Esophagus (tissue), 2 donors: ENCODE data around the gene JAG1. TPM values are rescaled to one million over a fixed set of nuclear protein-coding genes. Genes with fewer than 3 reads are reported as not detected.
"Not testable (repeated sequence)": the region's sequence is repeated elsewhere in the genome, so short reads cannot be mapped to it uniquely, and the experiment has no call there.

ENCODE experiments used
- H3K27ac ChIP-seq, 2 donors: one replicate each; pipeline ENCODE4 v1.5.1; 2013; ENCODE audit warnings: low read depth in 2 of 2, mild to moderate bottlenecking in 2 of 2, inconsistent platforms in 1 of 2, low read length in 1 of 2, moderate library complexity in 1 of 2
- H3K27me3 ChIP-seq, 2 donors: one replicate each; pipeline ENCODE4 v1.6.1; 2013; ENCODE audit warnings: low read length in 2 of 2, control low read depth in 1 of 2, mild to moderate bottlenecking in 1 of 2; ENCODE audit not compliant: insufficient read depth in 2 of 2, control insufficient read depth in 1 of 2
- H3K36me3 ChIP-seq, 2 donors: one replicate each; pipeline ENCODE4 v1.6.1; 2013; ENCODE audit warnings: low read length in 1 of 2; ENCODE audit not compliant: control insufficient read depth in 2 of 2, insufficient read depth in 2 of 2
- H3K4me1 ChIP-seq, 2 donors: one replicate each; pipeline ENCODE4 v1.6.1; 2013; ENCODE audit warnings: low read length in 1 of 2; ENCODE audit not compliant: control insufficient read depth in 2 of 2, insufficient read depth in 2 of 2
- H3K4me3 ChIP-seq, 2 donors: one replicate each; pipeline ENCODE4 v1.5.1; 2013; ENCODE audit warnings: low read length in 2 of 2, mild to moderate bottlenecking in 2 of 2, low read depth in 1 of 2, moderate library complexity in 1 of 2
- H3K9me3 ChIP-seq, 2 donors: one replicate each; pipeline ENCODE4 v1.6.1; 2013; ENCODE audit warnings: mild to moderate bottlenecking in 2 of 2, low read depth in 1 of 2, low read length in 1 of 2, moderate library complexity in 1 of 2; ENCODE audit not compliant: control insufficient read depth in 2 of 2, insufficient read depth in 1 of 2
- WGBS, 2 donors: extraction: QIAGEN DNeasy Blood & Tissue Kit; methylation state at CpG; one replicate each; pipeline ENCODE4 v1.1.7; 2013; 5-methylcytosine and 5-hydroxymethylcytosine counted together
- polyA plus RNA-seq, 2 donors: library from polyadenylated mRNA; stranded (reverse); fragments of 200-250 nt; gene quantifications; one replicate each; pipeline ENCODE4 v1.2.3, GENCODE V29; 2013
- donor health status: healthy with polysubstance abuse.
- donor health status: Bipolar disorder and iron deficiency.

The JAG1 gene
- polyA plus RNA-seq, 2 donors, result 36.5 to 48.8 TPM

- Histone ChIP-seq H3K4me1 (peaks cover 0 to 9% of the 10 kb centered on the region in 2 donors), H3K27me3 (no peaks in the 10 kb centered on the region), H3K4me3 (peak overlapping the region in 1 of 2 donors; percentile 15)
Measured at GRCh38 chr20:10622657-10623418, 51.0 kb downstream of the JAG1 start.

GRCh38 chr20:10621149-10621548, 52.6 kb downstream of the JAG1 start:
- WGBS, 2 donors, result 86% methylated on average over 3 of the region's 3 CpGs
- H3K27ac ChIP-seq, result no peak overlapping the region
- no peaks in the 10 kb centered on the region for H3K36me3 ChIP-seq
- peaks cover 0 to 9% of the 10 kb centered on the region in 2 donors for H3K4me1 ChIP-seq
- H3K4me3 ChIP-seq, result no peak overlapping the region
- H3K27me3 ChIP-seq, result no peaks in the 10 kb centered on the region
- H3K9me3 ChIP-seq, result no peaks in the 10 kb centered on the region

More at GRCh38 chr20:10622657-10623418, 51.0 kb downstream of the JAG1 start:
- Histone ChIP-seq H3K27ac (peak overlapping the region; percentile 32 to 85), H3K36me3 (no peaks in the 10 kb centered on the region), H3K9me3 (no peaks in the 10 kb centered on the region)
- 33 to 48% methylated on average over 16 of the region's 16 CpGs for WGBS, 2 donors

GRCh38 chr20:10619427-10619826, 54.4 kb downstream of the JAG1 start:
- Histone ChIP-seq H3K4me1 (peaks cover 0 to 9% of the 10 kb centered on the region in 2 donors), H3K36me3 (no peaks in the 10 kb centered on the region), H3K4me3 (no peak overlapping the region), H3K9me3 (no peaks in the 10 kb centered on the region), H3K27ac (peak overlapping the region in 1 of 2 donors; percentile 86), H3K27me3 (no peaks in the 10 kb centered on the region)
- WGBS, 2 donors, result 34 to 59% methylated on average over 3 of the region's 3 CpGs

- Histone ChIP-seq H3K27me3 (no peaks in the 10 kb centered on the region), H3K27ac (peak overlapping the region in 1 of 2 donors; percentile 58), H3K4me1 (peaks cover 0 to 5% of the 10 kb centered on the region in 2 donors), H3K4me3 (no peak overlapping the region), H3K9me3 (no peaks in the 10 kb centered on the region), H3K36me3 (peaks cover 0 to 2% of the 10 kb centered on the region in 2 donors)
- WGBS, 2 donors, result 48 to 49% methylated on average over 6 of the region's 6 CpGs
Measured at GRCh38 chr20:10618611-10619245, 55.1 kb downstream of the JAG1 start.

- not testable (repeated sequence) for H3K27ac ChIP-seq, H3K27me3 ChIP-seq, H3K4me3 ChIP-seq, H3K9me3 ChIP-seq, H3K4me1 ChIP-seq, H3K36me3 ChIP-seq
- WGBS, 2 donors, result 98 to 100% methylated on average over 4 of the region's 4 CpGs
Measured at GRCh38 chr20:10617549-10618133, 56.2 kb downstream of the JAG1 start.

- Histone ChIP-seq H3K4me1 (peaks cover 0 to 2% of the 10 kb centered on the region in 2 donors), H3K27me3 (no peaks in the 10 kb centered on the region), H3K4me3 (no peak overlapping the region), H3K9me3 (no peaks in the 10 kb centered on the region), H3K36me3 (peaks cover 0 to 3% of the 10 kb centered on the region in 2 donors), H3K27ac (no peak overlapping the region)
- WGBS, 2 donors, result 96 to 97% methylated on average over 3 of the region's 3 CpGs
Measured at GRCh38 chr20:10616212-10616611, 57.6 kb downstream of the JAG1 start.

GRCh38 chr20:10613911-10614310, 59.9 kb downstream of the JAG1 start:
- peaks cover 0 to 3% of the 10 kb centered on the region in 2 donors for H3K36me3 ChIP-seq
- 97 to 98% methylated on average over 18 of the region's 18 CpGs for WGBS, 2 donors
- H3K27me3 ChIP-seq, result no peaks in the 10 kb centered on the region
- no peak overlapping the region for H3K4me3 ChIP-seq
- H3K4me1 ChIP-seq, result no peaks in the 10 kb centered on the region
- H3K27ac ChIP-seq, result no peak overlapping the region
- H3K9me3 ChIP-seq, result no peaks in the 10 kb centered on the region

GRCh38 chr20:10613426-10613825, 60.4 kb downstream of the JAG1 start:
- not testable (repeated sequence) for H3K4me1 ChIP-seq, H3K36me3 ChIP-seq, H3K27me3 ChIP-seq, H3K9me3 ChIP-seq, H3K4me3 ChIP-seq, H3K27ac ChIP-seq
- 67 to 69% methylated on average over 4 to 5 of the region's 5 CpGs for WGBS, 2 donors

GRCh38 chr20:10611357-10611756, 62.4 kb downstream of the JAG1 start:
- Histone ChIP-seq H3K27ac (no peak overlapping the region), H3K36me3 (peaks cover 0 to 3% of the 10 kb centered on the region in 2 donors), H3K4me1 (no peaks in the 10 kb centered on the region), H3K9me3 (no peaks in the 10 kb centered on the region), H3K27me3 (no peaks in the 10 kb centered on the region), H3K4me3 (no peak overlapping the region)
- WGBS, 2 donors, result 41 to 44% methylated on average over 1 of the region's 1 CpG
